GM18868 (cell line): ENCODE data around the gene ILKAP.

Source experiments
- ATAC-seq: cut with Tn5 transposase; IDR thresholded peaks from one replicate; pipeline ENCODE4 v1.9.1; 2021; ENCODE audit warnings: mild to moderate bottlenecking, moderate library complexity; ENCODE audit not compliant: unreplicated experiment

ILKAP gene

DNA sequence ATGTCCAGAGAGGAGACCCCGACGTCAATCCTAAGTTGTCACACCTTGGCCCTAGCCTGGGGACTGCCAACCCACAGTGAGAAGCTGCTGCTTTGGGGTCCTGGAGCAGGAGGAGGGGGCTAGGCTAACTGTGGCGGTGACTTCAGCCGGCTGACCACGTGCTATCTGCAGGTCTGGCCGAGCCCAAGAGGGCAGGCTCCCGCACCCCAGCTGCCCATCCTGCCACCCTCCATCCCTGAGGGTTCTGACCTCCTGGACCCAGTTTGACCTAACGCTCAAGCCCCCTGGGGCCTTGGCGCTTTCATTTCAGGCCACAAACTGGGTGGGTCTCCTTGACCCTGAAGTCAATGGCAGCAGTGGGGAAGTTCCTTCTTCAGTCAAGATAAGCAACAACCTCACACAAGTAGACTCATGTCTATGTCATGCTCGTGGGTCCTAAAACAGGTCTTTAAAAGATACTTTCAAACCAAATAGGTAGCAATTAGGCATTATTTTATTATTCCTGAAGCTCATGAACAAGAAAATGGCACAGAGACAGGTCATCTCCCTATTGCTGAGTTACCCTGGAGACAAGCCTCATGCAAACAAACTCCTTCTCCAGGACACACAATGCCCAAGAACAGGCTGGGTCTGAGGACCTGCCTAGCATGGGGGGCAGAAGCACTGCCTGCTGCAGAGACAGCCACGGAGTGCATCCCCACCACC is 34.1 kb upstream of the ILKAP start:
- ATAC-seq, result no peak

- ATAC-seq, result no peak
These were observed 33.1 kb upstream of the ILKAP start for GRCh38 chr2:238236571-238236970.

DNA sequence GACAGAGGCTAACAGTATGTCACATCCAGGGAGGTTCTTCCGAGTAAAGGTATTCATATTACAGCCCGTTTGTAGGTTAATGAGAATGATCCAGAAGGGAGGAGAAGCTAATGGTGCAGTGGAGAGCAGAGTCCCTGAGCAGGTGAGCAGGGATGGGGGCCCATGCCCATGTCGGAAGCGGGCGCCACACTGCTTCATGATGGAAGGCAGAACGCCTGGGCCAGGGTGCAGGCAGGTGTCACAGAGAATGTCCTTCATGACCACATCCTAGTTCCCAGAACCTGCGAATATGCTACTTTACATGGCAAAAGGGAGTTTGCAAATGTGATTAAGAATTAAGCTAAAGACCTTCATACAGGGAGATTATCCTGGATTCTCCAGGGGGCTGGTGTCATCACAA is 32.4 kb upstream of the ILKAP start:
- no peak for ATAC-seq

GRCh38 chr2:238235331-238235732 is 31.8 kb upstream of the ILKAP start:
- ATAC-seq, result no peak

DNA sequence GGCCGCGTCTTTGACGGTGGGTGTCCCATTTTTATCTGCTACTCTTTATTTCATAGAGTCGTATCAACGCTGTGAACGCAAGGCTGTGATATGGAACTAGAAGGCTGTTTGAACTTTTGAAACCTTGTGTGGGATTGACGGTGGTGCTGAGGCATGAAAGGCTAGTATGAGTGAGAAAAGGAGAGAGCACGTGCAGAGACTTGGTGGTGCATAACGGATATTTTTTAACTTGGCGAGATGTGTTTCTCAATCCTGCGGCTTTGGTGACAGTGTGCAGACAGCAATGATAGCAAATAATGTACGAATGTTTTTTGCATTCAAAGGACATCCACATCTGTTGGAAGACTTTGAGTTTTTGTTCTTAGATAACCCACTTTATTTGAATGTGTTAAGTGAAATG is 30.1 kb upstream of the ILKAP start:
- no peak for ATAC-seq

- ATAC-seq, result no peak
These were observed 28.3 kb upstream of the ILKAP start for GRCh38 chr2:238231809-238232208.

GRCh38 chr2:238231251-238231793 is 27.8 kb upstream of the ILKAP start:
- no peak for ATAC-seq

GRCh38 chr2:238230699-238231098 is 27.2 kb upstream of the ILKAP start:
- ATAC-seq, result no peak

- no peak for ATAC-seq
These were observed 25.2 kb upstream of the ILKAP start for GRCh38 chr2:238228700-238229099.

- ATAC-seq, result no peak
These were observed 24.1 kb upstream of the ILKAP start for GRCh38 chr2:238227587-238228032.

GRCh38 chr2:238226698-238227586 is 23.4 kb upstream of the ILKAP start:
- ATAC-seq, result no peak

GRCh38 chr2:238225911-238226697 is 22.6 kb upstream of the ILKAP start:
- no peak for ATAC-seq

DNA sequence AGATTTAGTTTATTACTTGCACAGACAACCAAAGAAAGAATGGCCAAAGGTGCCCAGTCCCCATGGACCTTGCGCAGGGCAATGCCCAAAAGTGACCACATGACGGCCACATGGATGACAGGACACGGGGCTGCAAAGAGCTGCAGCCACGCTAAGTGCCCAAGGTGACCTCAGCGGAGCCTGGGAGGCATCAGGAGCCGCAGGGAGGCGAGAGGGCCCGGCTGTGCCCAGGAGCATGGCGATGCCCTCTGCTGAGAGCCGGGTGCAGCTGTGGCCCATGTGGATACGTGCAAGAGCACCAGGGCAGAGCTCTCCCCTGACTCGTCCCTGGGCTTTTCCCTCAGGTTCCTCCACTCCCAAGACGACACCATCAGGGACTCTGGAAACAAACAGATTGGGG is 21.6 kb upstream of the ILKAP start:
- no peak for ATAC-seq

DNA sequence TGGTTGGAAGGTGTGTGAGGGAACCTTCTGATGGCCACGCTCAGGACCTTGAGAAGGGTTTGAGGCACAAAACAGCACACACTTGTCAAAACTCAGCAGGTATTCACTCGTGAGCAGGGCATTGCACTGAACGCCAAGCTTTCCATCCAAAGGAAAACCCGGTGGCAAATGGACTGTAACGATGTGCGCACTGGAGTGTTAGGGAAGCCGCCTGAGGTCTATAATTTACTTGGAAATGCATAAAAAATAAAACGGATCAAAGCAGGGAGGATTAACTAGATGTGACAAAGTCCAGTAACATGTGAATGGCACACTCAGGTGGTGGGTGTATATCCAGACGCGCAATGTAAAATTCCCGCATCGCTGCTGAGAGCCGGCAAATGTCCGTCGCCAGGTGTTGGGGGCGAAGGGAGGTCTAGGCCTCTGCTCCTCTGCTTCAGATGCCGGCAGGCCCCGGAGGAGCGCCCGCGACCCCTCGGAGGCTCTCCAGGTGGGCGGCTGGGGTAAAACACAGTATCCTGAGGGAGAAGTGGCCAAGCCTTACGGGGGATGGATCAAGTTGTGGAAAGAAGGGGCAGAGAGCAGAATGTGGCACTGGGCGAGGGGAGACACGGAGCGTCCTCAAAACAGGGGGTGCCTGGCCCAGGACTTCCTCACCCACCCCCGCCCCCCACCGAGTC is 21.0 kb upstream of the ILKAP start:
- no peak for ATAC-seq

DNA sequence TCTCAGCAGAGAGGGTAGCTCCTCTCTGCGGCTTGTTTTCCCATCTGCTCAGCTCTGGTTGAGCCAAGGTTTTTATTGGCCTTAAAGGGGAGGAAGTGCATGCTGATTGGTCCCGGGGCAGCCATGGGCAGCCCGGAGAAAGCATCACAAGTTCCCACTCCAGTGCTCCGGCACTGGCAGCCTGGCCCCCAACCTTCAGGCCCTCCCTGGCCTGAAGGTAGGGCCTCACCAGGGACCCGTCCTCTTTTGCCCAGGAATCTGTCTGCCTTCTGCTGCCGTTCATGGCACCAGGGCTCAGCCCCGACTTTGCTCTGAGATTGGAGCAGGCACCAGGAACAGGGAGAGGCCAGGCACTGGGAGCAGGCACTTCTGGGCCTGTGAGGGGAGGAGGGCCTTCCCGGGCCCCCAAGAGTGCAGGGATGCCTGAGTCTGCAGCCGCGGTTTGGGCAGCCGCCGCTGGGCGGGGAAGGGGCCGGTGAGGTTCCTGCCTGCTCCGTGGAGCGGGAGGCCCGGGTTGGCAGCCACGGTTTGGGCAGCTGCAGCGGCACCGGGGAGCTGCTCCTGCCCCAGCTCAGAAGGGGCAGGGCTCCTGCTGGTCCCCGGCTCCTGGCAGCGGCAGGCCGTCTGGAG is 17.5 kb upstream of the ILKAP start:
- ATAC-seq, result no peak

GRCh38 chr2:238220274-238220891 is 16.9 kb upstream of the ILKAP start:
- ATAC-seq, result no peak

GRCh38 chr2:238216651-238217184 is 13.2 kb upstream of the ILKAP start:
- ATAC-seq, result no peak

- ATAC-seq, result no peak
These were observed 3.5 kb upstream of the ILKAP start for GRCh38 chr2:238207006-238207405.

- ATAC-seq, result no peak
These were observed 633 bp upstream of the ILKAP start for GRCh38 chr2:238203973-238204683.
